Measurements from ENCODE around the gene DNLZ. TPM values are rescaled to one million over a fixed set of nuclear protein-coding genes. Genes with fewer than 3 reads are reported as not detected.

The DNLZ gene
- polyA plus RNA-seq, 1 donor from 2014 or later: 23.6 TPM

DNA sequence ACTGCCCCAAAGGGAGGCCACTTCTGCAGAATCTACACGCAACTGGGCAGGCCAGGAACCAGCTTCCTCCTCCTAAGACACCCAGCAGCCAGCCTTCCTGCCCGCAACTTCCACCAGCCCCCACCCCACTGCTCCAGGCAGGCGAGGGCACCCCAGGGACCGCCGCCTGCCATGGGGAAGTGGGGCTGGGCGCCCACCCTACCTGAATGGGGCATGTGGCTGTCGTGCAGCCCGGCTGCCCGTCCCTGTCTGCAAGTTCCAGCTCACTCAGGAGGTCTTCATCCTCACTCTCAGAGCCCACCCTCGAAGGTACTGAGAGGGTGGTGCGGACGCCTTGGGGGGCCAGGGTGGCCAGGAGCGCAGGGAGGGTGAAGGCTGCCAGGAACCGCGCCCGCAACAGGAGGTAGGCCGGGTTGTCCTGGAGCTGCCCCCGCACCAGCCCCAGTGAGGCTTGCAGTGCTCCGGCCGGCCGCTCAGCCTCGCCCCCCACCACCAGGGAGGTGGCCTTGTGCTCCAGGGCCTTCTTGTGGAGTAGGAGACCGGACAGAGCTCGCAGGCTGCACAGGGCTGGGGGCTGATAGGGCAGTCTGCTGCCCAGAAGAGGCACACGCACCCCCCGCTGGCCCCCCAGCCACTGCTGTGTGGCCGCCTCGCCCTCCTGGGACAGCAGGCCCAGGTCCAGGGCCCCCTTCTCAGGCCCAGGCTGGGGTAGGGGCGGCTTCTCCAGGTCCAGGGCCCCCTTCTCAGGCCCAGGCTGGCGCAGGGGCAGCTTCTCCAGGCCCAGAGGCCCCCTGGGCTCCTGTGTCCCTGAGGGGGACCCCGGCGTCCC lies 14.0 kb upstream of the DNLZ start:
- Histone ChIP-seq H3K9me3 (ENCODE audit: low read length) (no peaks in the 10 kb centered on the region), H3K9ac (ENCODE audit: low read length) (no peak overlapping the region), H3K4me3 (ENCODE audit: low read length) (no peak overlapping the region), H3K27me3 (ENCODE audit: insufficient read depth, low read depth, low read length) (no peaks in the 10 kb centered on the region), H4K20me1 (ENCODE audit: insufficient read depth) (no peaks in the 10 kb centered on the region), H3K36me3 (ENCODE audit: insufficient read depth, low read length) (no peaks in the 10 kb centered on the region), H3K79me2 (replicated peaks; ENCODE audit: insufficient read depth, low read length) (no peaks in the 10 kb centered on the region), H3K4me2 (ENCODE audit: low read length) (no peak overlapping the region), H3K27ac (ENCODE audit: low read length) (no peak overlapping the region), H3K9me2 (ENCODE audit: insufficient read depth, low read length) (no peaks in the 10 kb centered on the region), H3F3A (ENCODE audit: insufficient read depth, low read length, poor library complexity, severe bottlenecking) (no peaks in the 10 kb centered on the region), H2AFZ (ENCODE audit: low read depth, low read length) (no peak overlapping the region)
- TF ChIP-seq RAD21 (conservative IDR thresholded peaks at IDR 0.05): no peak
- no peak for TF ChIP-seq TAF1 (IDR thresholded peaks at IDR 0.05; ENCODE audit: low read depth)
- no peak for TF ChIP-seq POLR2AphosphoS5 (IDR thresholded peaks at IDR 0.05)
- no peak for TF ChIP-seq SMC3 (conservative IDR thresholded peaks at IDR 0.05; ENCODE audit: poor library complexity)
- TF ChIP-seq, protein P1, sequence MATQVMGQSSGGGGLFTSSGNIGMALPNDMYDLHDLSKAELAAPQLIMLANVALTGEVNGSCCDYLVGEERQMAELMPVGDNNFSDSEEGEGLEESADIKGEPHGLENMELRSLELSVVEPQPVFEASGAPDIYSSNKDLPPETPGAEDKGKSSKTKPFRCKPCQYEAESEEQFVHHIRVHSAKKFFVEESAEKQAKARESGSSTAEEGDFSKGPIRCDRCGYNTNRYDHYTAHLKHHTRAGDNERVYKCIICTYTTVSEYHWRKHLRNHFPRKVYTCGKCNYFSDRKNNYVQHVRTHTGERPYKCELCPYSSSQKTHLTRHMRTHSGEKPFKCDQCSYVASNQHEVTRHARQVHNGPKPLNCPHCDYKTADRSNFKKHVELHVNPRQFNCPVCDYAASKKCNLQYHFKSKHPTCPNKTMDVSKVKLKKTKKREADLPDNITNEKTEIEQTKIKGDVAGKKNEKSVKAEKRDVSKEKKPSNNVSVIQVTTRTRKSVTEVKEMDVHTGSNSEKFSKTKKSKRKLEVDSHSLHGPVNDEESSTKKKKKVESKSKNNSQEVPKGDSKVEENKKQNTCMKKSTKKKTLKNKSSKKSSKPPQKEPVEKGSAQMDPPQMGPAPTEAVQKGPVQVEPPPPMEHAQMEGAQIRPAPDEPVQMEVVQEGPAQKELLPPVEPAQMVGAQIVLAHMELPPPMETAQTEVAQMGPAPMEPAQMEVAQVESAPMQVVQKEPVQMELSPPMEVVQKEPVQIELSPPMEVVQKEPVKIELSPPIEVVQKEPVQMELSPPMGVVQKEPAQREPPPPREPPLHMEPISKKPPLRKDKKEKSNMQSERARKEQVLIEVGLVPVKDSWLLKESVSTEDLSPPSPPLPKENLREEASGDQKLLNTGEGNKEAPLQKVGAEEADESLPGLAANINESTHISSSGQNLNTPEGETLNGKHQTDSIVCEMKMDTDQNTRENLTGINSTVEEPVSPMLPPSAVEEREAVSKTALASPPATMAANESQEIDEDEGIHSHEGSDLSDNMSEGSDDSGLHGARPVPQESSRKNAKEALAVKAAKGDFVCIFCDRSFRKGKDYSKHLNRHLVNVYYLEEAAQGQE (IDR thresholded peaks at IDR 0.05; ENCODE audit: borderline replicate concordance): no peak
- TF ChIP-seq, protein P2, sequence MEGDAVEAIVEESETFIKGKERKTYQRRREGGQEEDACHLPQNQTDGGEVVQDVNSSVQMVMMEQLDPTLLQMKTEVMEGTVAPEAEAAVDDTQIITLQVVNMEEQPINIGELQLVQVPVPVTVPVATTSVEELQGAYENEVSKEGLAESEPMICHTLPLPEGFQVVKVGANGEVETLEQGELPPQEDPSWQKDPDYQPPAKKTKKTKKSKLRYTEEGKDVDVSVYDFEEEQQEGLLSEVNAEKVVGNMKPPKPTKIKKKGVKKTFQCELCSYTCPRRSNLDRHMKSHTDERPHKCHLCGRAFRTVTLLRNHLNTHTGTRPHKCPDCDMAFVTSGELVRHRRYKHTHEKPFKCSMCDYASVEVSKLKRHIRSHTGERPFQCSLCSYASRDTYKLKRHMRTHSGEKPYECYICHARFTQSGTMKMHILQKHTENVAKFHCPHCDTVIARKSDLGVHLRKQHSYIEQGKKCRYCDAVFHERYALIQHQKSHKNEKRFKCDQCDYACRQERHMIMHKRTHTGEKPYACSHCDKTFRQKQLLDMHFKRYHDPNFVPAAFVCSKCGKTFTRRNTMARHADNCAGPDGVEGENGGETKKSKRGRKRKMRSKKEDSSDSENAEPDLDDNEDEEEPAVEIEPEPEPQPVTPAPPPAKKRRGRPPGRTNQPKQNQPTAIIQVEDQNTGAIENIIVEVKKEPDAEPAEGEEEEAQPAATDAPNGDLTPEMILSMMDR (IDR thresholded peaks at IDR 0.05; ENCODE audit: poor library complexity, severe bottlenecking): no peak
- no peak for TF ChIP-seq MXI1 (conservative IDR thresholded peaks at IDR 0.05; ENCODE audit: poor library complexity, severe bottlenecking)
- TF ChIP-seq EP300 (conservative IDR thresholded peaks at IDR 0.05; ENCODE audit: poor library complexity, severe bottlenecking): no peak
- no peak for TF ChIP-seq EZH2 (IDR thresholded peaks at IDR 0.05; ENCODE audit: borderline replicate concordance, insufficient read depth, low read length, poor library complexity, severe bottlenecking)

DNA sequence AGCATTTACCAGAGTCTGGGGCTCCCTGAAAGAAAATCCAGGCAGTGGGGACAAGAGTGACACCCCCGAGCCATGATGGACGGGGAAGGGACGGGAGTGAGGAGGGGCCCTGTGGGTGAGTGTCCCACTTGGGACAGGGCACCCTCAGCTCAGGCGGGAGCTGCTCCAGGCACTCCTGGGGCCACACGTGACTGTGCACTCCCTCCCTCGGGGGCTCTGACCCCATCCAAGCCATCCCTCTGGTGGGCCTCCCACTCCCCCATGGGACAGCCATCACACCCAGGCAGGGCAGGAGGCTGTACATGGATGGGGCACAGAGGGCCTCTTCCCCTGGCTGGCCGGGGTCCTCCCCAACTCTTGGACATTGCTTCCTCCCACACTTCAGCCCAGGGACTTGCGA lies 12.9 kb upstream of the DNLZ start:
- Histone ChIP-seq H3K4me2 (ENCODE audit: low read length) (no peak overlapping the region), H3K27ac (ENCODE audit: low read length) (no peak overlapping the region), H3F3A (ENCODE audit: insufficient read depth, low read length, poor library complexity, severe bottlenecking) (no peaks in the 10 kb centered on the region), H3K27me3 (ENCODE audit: insufficient read depth, low read depth, low read length) (no peaks in the 10 kb centered on the region), H3K4me3 (ENCODE audit: low read length) (no peak overlapping the region), H3K9ac (ENCODE audit: low read length) (no peak overlapping the region), H3K9me2 (ENCODE audit: insufficient read depth, low read length) (no peaks in the 10 kb centered on the region), H3K9me3 (ENCODE audit: low read length) (no peaks in the 10 kb centered on the region), H3K36me3 (ENCODE audit: insufficient read depth, low read length) (no peaks in the 10 kb centered on the region), H3K79me2 (replicated peaks; ENCODE audit: insufficient read depth, low read length) (no peaks in the 10 kb centered on the region), H2AFZ (ENCODE audit: low read depth, low read length) (no peak overlapping the region), H4K20me1 (ENCODE audit: insufficient read depth) (no peaks in the 10 kb centered on the region)
- TF ChIP-seq RAD21 (conservative IDR thresholded peaks at IDR 0.05): no peak
- no peak for TF ChIP-seq EZH2 (IDR thresholded peaks at IDR 0.05; ENCODE audit: borderline replicate concordance, insufficient read depth, low read length, poor library complexity, severe bottlenecking)
- TF ChIP-seq TAF1 (IDR thresholded peaks at IDR 0.05; ENCODE audit: low read depth): no peak
- TF ChIP-seq, protein P1 (IDR thresholded peaks at IDR 0.05; ENCODE audit: borderline replicate concordance): no peak
- TF ChIP-seq SMC3 (conservative IDR thresholded peaks at IDR 0.05; ENCODE audit: poor library complexity): no peak
- no peak for TF ChIP-seq MXI1 (conservative IDR thresholded peaks at IDR 0.05; ENCODE audit: poor library complexity, severe bottlenecking)
- no peak for TF ChIP-seq POLR2AphosphoS5 (IDR thresholded peaks at IDR 0.05)
- no peak for TF ChIP-seq EP300 (conservative IDR thresholded peaks at IDR 0.05; ENCODE audit: poor library complexity, severe bottlenecking)
- TF ChIP-seq, protein P2 (IDR thresholded peaks at IDR 0.05; ENCODE audit: poor library complexity, severe bottlenecking): no peak

All from neural cell (in vitro differentiated cells).